Glomerular visceral epithelial cell (primary cell): ENCODE results near the gene KBTBD12.

Experiments used
- DNase-seq: peaks from one replicate; pipeline ENCODE4 v3.0.0-alpha.2; 2016; ENCODE audit errors: extremely low spot score

KBTBD12 gene

GRCh38 chr3:127985655-127986225 is 70.7 kb downstream of the KBTBD12 start:
- DNase-seq: no peak

- no peak for DNase-seq
These were observed 71.8 kb downstream of the KBTBD12 start for GRCh38 chr3:127986803-127987202.

- DNase-seq: no peak
These were observed 72.4 kb downstream of the KBTBD12 start for GRCh38 chr3:127987309-127987995.

- DNase-seq: no peak
These were observed 73.9 kb downstream of the KBTBD12 start for GRCh38 chr3:127988770-127989557.

GRCh38 chr3:127990051-127990450 is 75.0 kb downstream of the KBTBD12 start:
- DNase-seq: no peak

- no peak for DNase-seq
These were observed 75.4 kb downstream of the KBTBD12 start for GRCh38 chr3:127990461-127990860.

- no peak for DNase-seq
These were observed 76.2 kb downstream of the KBTBD12 start for GRCh38 chr3:127991251-127991650.

- no peak for DNase-seq
These were observed 76.6 kb downstream of the KBTBD12 start for GRCh38 chr3:127991681-127992080.

GRCh38 chr3:127992127-127992526 is 77.1 kb downstream of the KBTBD12 start:
- DNase-seq: no peak

GRCh38 chr3:127994011-127994410 is 79.0 kb downstream of the KBTBD12 start:
- DNase-seq: no peak

GRCh38 chr3:127997016-127997415 is 82.0 kb downstream of the KBTBD12 start:
- DNase-seq: no peak

- no peak for DNase-seq
These were observed 82.9 kb downstream of the KBTBD12 start for GRCh38 chr3:127997961-127998360.

- no peak for DNase-seq
These were observed 83.6 kb downstream of the KBTBD12 start for GRCh38 chr3:127998596-127998995.

GRCh38 chr3:127999509-128000106 is 84.6 kb downstream of the KBTBD12 start:
- no peak for DNase-seq

- no peak for DNase-seq
These were observed 86.5 kb downstream of the KBTBD12 start for GRCh38 chr3:128001576-128001975.

GRCh38 chr3:128004661-128005060 is 89.6 kb downstream of the KBTBD12 start:
- no peak for DNase-seq

GRCh38 chr3:128006061-128007032 is 91.3 kb downstream of the KBTBD12 start:
- no peak for DNase-seq

GRCh38 chr3:128007033-128007424 is 92.0 kb downstream of the KBTBD12 start:
- no peak for DNase-seq

- no peak for DNase-seq
These were observed 95.2 kb downstream of the KBTBD12 start for GRCh38 chr3:128009952-128010846.

GRCh38 chr3:128011140-128011539 is 96.1 kb downstream of the KBTBD12 start:
- DNase-seq: peak; percentile 33
